ENCODE results near the gene SPON1. TPM values are rescaled to one million over a fixed set of nuclear protein-coding genes. Genes with fewer than 3 reads are reported as not detected.

SPON1 gene
- total and polyA plus RNA-seq, 2 of the 8 experiments (the other 6 are each of a cell fraction or from before 2014, with no cell fraction given), result 1.5 to 5.4 TPM

DNA sequence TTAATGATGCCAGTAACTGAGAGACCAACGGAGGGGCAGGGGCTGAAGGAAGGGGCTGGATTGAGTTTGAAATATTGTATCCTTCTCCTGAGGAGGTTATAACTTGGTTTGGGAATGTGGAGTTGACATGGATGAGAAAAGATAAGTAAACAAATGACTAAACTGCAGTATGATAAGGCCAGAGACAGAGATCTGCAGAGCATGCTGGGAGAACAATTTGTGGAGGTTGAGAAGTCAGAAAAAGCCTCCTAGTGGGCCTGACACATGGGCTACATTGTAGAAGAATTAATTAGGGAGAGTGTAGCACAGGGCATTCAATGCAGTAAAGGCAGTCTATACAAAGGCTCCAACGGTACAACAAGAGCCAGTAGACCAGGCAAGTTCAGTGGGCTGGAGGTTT is 55.9 kb downstream of the SPON1 start:
- Histone ChIP-seq H3K14ac (ENCODE audit: insufficient read length) (no peak overlapping the region), H4K91ac (replicated peaks; ENCODE audit: insufficient read length, low read length) (no peak overlapping the region), H4K5ac (ENCODE audit: insufficient read length, low read depth, low read length) (no peak overlapping the region), H2BK5ac (ENCODE audit: low read depth, low read length) (no peak overlapping the region), H3K23ac (ENCODE audit: insufficient read length) (no peak overlapping the region), H3K23me2 (ENCODE audit: low read depth, low read length) (no peaks in the 10 kb centered on the region), H2AK5ac (ENCODE audit: low read depth, low read length) (no peak overlapping the region), H3K4me2 (ENCODE audit: insufficient read depth in 1 of 2, low read depth in 2 of 2, low read length in 2 of 2) (no peak overlapping the region), H4K8ac (ENCODE audit: extremely low read depth, insufficient read depth, low read length) (no peak overlapping the region), H3K27ac (ENCODE audit: low read depth, low read length) (no peak overlapping the region), H2BK120ac (replicated peaks; ENCODE audit: low read depth, low read length) (no peak overlapping the region), H3K18ac (ENCODE audit: extremely low read depth, low read length) (no peak overlapping the region), H3K4me1 (replicated peaks in 1 of 4; ENCODE audit: control insufficient read depth in 3 of 4, insufficient read depth in 4 of 4, low read length in 3 of 4) (peaks cover 0 to 2% (median 0%) of the 10 kb centered on the region in 4 experiments; a peak in 1 of 7 replicates), H2AFZ (ENCODE audit: low read length) (no peak overlapping the region), H3K9ac (replicated peaks in 1 of 4; ENCODE audit: extremely low read depth in 1 of 4, low read depth in 3 of 4, low read length in 3 of 4) (no peak overlapping the region), H3K79me1 (ENCODE audit: low read depth, low read length) (no peaks in the 10 kb centered on the region), H2BK15ac (ENCODE audit: low read length) (no peak overlapping the region), H3K9me3 (ENCODE audit: insufficient read depth in 2 of 2, low read depth in 1 of 2, low read length in 1 of 2) (no peaks in the 10 kb centered on the region), H3K4me3 (ENCODE audit: extremely low read depth in 1 of 4, insufficient read depth in 2 of 4, low read depth in 3 of 4, low read length in 4 of 4) (no peak overlapping the region), H3K36me3 (ENCODE audit: control insufficient read depth in 2 of 4, insufficient read depth in 4 of 4, low read length in 3 of 4) (no peaks in the 10 kb centered on the region), H3K4ac (replicated peaks; ENCODE audit: insufficient read length, low read depth, low read length) (no peak overlapping the region), H2BK12ac (ENCODE audit: low read depth, low read length) (no peak overlapping the region), H3K27me3 (replicated peaks in 1 of 4; ENCODE audit: control insufficient read depth in 3 of 4, extremely low read depth in 1 of 4, insufficient read depth in 3 of 4, low read length in 3 of 4) (no peaks in the 10 kb centered on the region), H2BK20ac (ENCODE audit: low read length) (no peak overlapping the region), H3K56ac (replicated peaks; ENCODE audit: insufficient read length, low read depth, low read length) (no peak overlapping the region), H3K79me2 (ENCODE audit: control insufficient read depth in 1 of 2, insufficient read depth in 2 of 2, low read length in 2 of 2) (no peaks in the 10 kb centered on the region), H4K20me1 (replicated peaks in 1 of 2; ENCODE audit: control insufficient read depth in 1 of 2, insufficient read depth in 2 of 2, low read length in 2 of 2) (no peaks in the 10 kb centered on the region)
- POLR2A ChIA-PET (ENCODE audit: partially characterized antibody), result no interaction called here
- FAIRE-seq (no peak), DNase-seq (ENCODE audit: low read depth in 1 of 2, low spot score in 2 of 2) (no peak)
- CTCF ChIA-PET (ENCODE audit: partially characterized antibody), result interaction anchor here (0.7 to 0.8 kb wide), 2 partner anchors 10 to 130 kb away, joined by 3 to 4 read pairs; no protein-coding TSS in a partner anchor
- 88% methylated on average over 2 of the region's 2 CpGs; no CpG with 5 or more reads in 1 of the 2 experiments for WGBS, 2 experiments (ENCODE audit: extremely low coverage in 1 of 2, insufficient coverage in 1 of 2, insufficient read length in 1 of 2, insufficient replicate concordance in 2 of 2, low coverage in 1 of 2, low lambda C conversion rate in 2 of 2, missing lambda C conversion rate in 1 of 2)
- TF ChIP-seq EZH2 (IDR thresholded peaks at IDR 0.05; ENCODE audit: low read depth, low read length, severe bottlenecking), result no peak
- TF ChIP-seq, protein P1, sequence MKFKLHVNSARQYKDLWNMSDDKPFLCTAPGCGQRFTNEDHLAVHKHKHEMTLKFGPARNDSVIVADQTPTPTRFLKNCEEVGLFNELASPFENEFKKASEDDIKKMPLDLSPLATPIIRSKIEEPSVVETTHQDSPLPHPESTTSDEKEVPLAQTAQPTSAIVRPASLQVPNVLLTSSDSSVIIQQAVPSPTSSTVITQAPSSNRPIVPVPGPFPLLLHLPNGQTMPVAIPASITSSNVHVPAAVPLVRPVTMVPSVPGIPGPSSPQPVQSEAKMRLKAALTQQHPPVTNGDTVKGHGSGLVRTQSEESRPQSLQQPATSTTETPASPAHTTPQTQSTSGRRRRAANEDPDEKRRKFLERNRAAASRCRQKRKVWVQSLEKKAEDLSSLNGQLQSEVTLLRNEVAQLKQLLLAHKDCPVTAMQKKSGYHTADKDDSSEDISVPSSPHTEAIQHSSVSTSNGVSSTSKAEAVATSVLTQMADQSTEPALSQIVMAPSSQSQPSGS (IDR thresholded peaks at IDR 0.05; ENCODE audit: low read length), result no peak
